ENCODE data around the gene DAW1. TPM values are rescaled to one million over a fixed set of nuclear protein-coding genes. Genes with fewer than 3 reads are reported as not detected.
"Not testable (repeated sequence)": the region's sequence is repeated elsewhere in the genome, so short reads cannot be mapped to it uniquely, and the experiment has no call there.

The DAW1 gene
- total RNA-seq, 5 donors from 2014 or later (not counting 1 experiment from before 2014, with no cell fraction given) = not detected

- Mint-ChIP-seq H3K27me3 (peaks cover 5 to 8% of the 10 kb centered on the region in 2 donors), H3K27ac (no peak overlapping the region), H3K4me3 (no peak overlapping the region), H3K9me3 (no peaks in the 10 kb centered on the region), H3K36me3 (no peaks in the 10 kb centered on the region), H3K4me1 (no peaks in the 10 kb centered on the region)
- CTCF ChIA-PET = no interaction called here
- H3K4me1 ChIP-seq (ENCODE audit: control insufficient read depth in 1 of 2, extremely low read depth in 1 of 2, insufficient read depth in 2 of 2, low read length in 2 of 2) = no peaks in the 10 kb centered on the region
- H3K9me3 ChIP-seq = no peaks in the 10 kb centered on the region
- H3K27ac ChIP-seq (ENCODE audit: low read length) = no peak overlapping the region
- no peaks in the 10 kb centered on the region for H3K36me3 ChIP-seq (ENCODE audit: control insufficient read depth in 2 of 2, extremely low read depth in 1 of 2, insufficient read depth in 1 of 2, low read length in 1 of 2)
- H3K4me3 ChIP-seq (ENCODE audit: control insufficient read depth in 1 of 2, extremely low read depth in 1 of 2, low read length in 1 of 2) = no peak overlapping the region
- DNase-seq (no peak), ATAC-seq (replicated peaks in 1 of 4) (no peak)
- POLR2A ChIA-PET = no interaction called here
- no CpG with 5 or more reads among the region's 2 CpGs for WGBS (ENCODE audit: insufficient coverage)
- no peaks in the 10 kb centered on the region for H3K27me3 ChIP-seq (replicated peaks in 1 of 2; ENCODE audit: control insufficient read depth in 2 of 2, extremely low read depth in 1 of 2, insufficient read depth in 2 of 2, low read length in 1 of 2)
Measured at GRCh38 chr2:227914362-227914761, 42.9 kb downstream of the DAW1 start.

DNA sequence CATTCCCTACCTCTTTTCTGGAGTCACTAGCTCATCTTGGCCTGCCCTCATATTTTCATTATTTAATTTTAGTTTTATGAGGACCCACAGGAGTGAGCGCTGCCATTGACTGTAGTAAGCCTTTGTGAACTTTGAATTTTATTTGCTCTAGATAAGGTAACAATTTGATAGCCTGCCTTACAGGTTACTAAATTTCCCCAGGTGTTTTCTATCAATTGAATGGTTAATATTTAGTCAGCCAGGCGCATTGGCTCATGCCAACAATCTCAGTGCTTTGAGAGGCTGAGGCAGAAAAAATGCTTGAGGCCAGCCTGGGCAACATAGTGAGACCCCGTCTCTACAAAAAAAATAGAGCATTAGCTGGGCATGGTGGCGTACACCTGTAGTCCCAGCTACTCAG, 50.2 kb downstream of the DAW1 start:
- Histone ChIP-seq H3K9me3 (no peaks in the 10 kb centered on the region), H3K36me3 (ENCODE audit: control insufficient read depth in 2 of 2, extremely low read depth in 1 of 2, insufficient read depth in 1 of 2, low read length in 1 of 2) (no peaks in the 10 kb centered on the region), H3K27ac (ENCODE audit: low read length) (no peak overlapping the region), H3K4me1 (ENCODE audit: control insufficient read depth in 1 of 2, extremely low read depth in 1 of 2, insufficient read depth in 2 of 2, low read length in 2 of 2) (no peaks in the 10 kb centered on the region), H3K27me3 (replicated peaks in 1 of 2; ENCODE audit: control insufficient read depth in 2 of 2, extremely low read depth in 1 of 2, insufficient read depth in 2 of 2, low read length in 1 of 2) (no peaks in the 10 kb centered on the region), H3K4me3 (ENCODE audit: control insufficient read depth in 1 of 2, extremely low read depth in 1 of 2, low read length in 1 of 2) (no peak overlapping the region)
- ATAC-seq (replicated peaks in 1 of 4) (no peak), DNase-seq (no peak)
- peaks cover 10 to 15% of the 10 kb centered on the region in 2 donors for H3K27me3 Mint-ChIP-seq
- 83% methylated on average over 3 of the region's 4 CpGs for WGBS (ENCODE audit: insufficient coverage)
- peaks cover 0 to 3% (median 0%) of the 10 kb centered on the region in 3 donors for H3K9me3 Mint-ChIP-seq
- H3K4me1 Mint-ChIP-seq = no peaks in the 10 kb centered on the region
- no peaks in the 10 kb centered on the region for H3K36me3 Mint-ChIP-seq
- CTCF ChIA-PET = interaction anchor here in 1 of 2 donors (0.6 kb wide), 1 partner anchor 1352 kb away, joined by 8 read pairs; no protein-coding TSS in a partner anchor
- POLR2A ChIA-PET = no interaction called here
- H3K4me3 Mint-ChIP-seq = no peak overlapping the region
- no peak overlapping the region for H3K27ac Mint-ChIP-seq

DNA sequence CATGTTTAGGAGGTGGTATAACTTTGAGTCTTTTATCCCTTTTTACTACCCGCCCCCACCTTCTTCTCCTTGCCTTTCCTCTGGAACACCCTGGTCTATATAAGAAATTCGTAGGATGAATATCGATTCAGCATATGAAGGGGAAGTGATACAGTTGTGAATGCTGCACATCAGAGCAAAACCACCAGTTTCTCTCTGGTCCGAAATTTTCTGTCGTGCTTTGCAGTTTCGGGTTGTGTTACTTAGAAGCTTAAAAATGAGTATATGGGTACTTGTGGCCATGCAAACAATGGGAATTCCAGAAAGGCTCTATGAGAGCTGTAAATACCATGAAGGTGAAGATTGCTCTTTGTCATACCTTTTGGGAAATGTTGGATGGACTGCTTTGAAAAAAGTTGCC, 60.6 kb downstream of the DAW1 start:
- Mint-ChIP-seq H3K9me3 (peaks cover 2 to 9% (median 8%) of the 10 kb centered on the region in 3 donors), H3K27ac (no peak overlapping the region), H3K36me3 (no peaks in the 10 kb centered on the region), H3K4me1 (no peaks in the 10 kb centered on the region), H3K4me3 (no peak overlapping the region), H3K27me3 (peaks cover 3 to 5% of the 10 kb centered on the region in 2 donors)
- WGBS (ENCODE audit: insufficient coverage) = 100% methylated on average over 2 of the region's 6 CpGs
- POLR2A ChIA-PET = no interaction called here
- Histone ChIP-seq H3K4me3 (ENCODE audit: control insufficient read depth in 1 of 2, extremely low read depth in 1 of 2, low read length in 1 of 2) (no peak overlapping the region), H3K27me3 (replicated peaks in 1 of 2; ENCODE audit: control insufficient read depth in 2 of 2, extremely low read depth in 1 of 2, insufficient read depth in 2 of 2, low read length in 1 of 2) (no peaks in the 10 kb centered on the region), H3K36me3 (ENCODE audit: control insufficient read depth in 2 of 2, extremely low read depth in 1 of 2, insufficient read depth in 1 of 2, low read length in 1 of 2) (no peaks in the 10 kb centered on the region), H3K4me1 (ENCODE audit: control insufficient read depth in 1 of 2, extremely low read depth in 1 of 2, insufficient read depth in 2 of 2, low read length in 2 of 2) (no peaks in the 10 kb centered on the region), H3K27ac (ENCODE audit: low read length) (no peak overlapping the region), H3K9me3 (no peaks in the 10 kb centered on the region)
- CTCF ChIA-PET = no interaction called here
- ATAC-seq (replicated peaks in 1 of 4) (no peak), DNase-seq (no peak)

DNA sequence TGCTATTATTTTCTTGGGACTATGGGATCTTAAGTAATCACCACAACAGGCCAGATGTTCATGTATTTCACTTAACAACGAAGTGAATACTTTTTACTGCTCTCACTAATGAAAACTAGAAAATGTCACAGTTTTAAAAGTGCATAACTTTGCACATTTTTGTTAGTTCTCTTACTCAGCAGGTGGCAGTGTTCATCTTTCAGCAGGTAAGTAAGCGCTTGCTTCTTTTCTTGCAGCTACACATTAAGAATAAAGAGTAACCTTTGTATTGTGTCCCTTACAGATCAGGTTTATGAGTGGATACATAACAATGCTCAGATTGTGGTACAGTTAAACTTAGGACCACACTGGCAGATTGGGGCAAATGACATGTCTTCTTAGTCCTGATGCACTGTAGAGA, 61.0 kb downstream of the DAW1 start:
- ATAC-seq (replicated peaks in 1 of 4) (no peak), DNase-seq (no peak)
- ChIA-PET POLR2A (no interaction called here), CTCF (no interaction called here)
- H3K27ac ChIP-seq (ENCODE audit: low read length) = no peak overlapping the region
- no peaks in the 10 kb centered on the region for H3K4me1 Mint-ChIP-seq
- peaks cover 0 to 5% (median 4%) of the 10 kb centered on the region in 3 donors for H3K9me3 Mint-ChIP-seq
- no peak overlapping the region for H3K4me3 Mint-ChIP-seq
- no peak overlapping the region for H3K27ac Mint-ChIP-seq
- H3K4me1 ChIP-seq (ENCODE audit: control insufficient read depth in 1 of 2, extremely low read depth in 1 of 2, insufficient read depth in 2 of 2, low read length in 2 of 2) = no peaks in the 10 kb centered on the region
- H3K36me3 ChIP-seq (ENCODE audit: control insufficient read depth in 2 of 2, extremely low read depth in 1 of 2, insufficient read depth in 1 of 2, low read length in 1 of 2) = no peaks in the 10 kb centered on the region
- no peaks in the 10 kb centered on the region for H3K36me3 Mint-ChIP-seq
- peaks cover 3 to 5% of the 10 kb centered on the region in 2 donors for H3K27me3 Mint-ChIP-seq
- H3K4me3 ChIP-seq (ENCODE audit: control insufficient read depth in 1 of 2, extremely low read depth in 1 of 2, low read length in 1 of 2) = no peak overlapping the region
- 33% methylated on average over 1 of the region's 2 CpGs for WGBS (ENCODE audit: insufficient coverage)
- H3K27me3 ChIP-seq (replicated peaks in 1 of 2; ENCODE audit: control insufficient read depth in 2 of 2, extremely low read depth in 1 of 2, insufficient read depth in 2 of 2, low read length in 1 of 2) = no peaks in the 10 kb centered on the region
- no peaks in the 10 kb centered on the region for H3K9me3 ChIP-seq

DNA sequence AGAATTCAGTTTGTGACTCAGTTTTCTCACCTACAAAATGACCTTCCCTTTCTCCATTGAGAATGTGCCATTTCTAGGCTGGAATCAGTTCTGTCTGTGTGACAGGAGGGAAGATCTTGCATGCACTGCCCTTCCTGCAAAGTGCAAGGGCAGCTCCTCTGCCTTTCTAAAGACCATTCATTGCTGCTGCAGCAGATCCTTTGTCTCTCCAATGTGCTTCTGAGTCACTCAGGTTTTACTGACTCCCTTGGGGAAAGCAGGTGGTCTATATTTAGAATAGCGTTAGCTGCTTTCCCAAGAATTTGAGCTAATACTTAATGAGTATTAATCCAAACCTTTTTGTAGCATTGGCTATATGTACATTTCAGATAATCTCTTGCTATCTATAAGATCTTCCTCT, 62.5 kb downstream of the DAW1 start:
- Mint-ChIP-seq H3K4me1 (no peaks in the 10 kb centered on the region), H3K9me3 (peaks cover 0 to 3% (median 0%) of the 10 kb centered on the region in 3 donors), H3K27me3 (peaks cover 8 to 9% of the 10 kb centered on the region in 2 donors), H3K36me3 (no peaks in the 10 kb centered on the region), H3K4me3 (no peak overlapping the region), H3K27ac (no peak overlapping the region)
- no peaks in the 10 kb centered on the region for H3K36me3 ChIP-seq (ENCODE audit: control insufficient read depth in 2 of 2, extremely low read depth in 1 of 2, insufficient read depth in 1 of 2, low read length in 1 of 2)
- no peak for ATAC-seq (replicated peaks in 1 of 4)
- no peaks in the 10 kb centered on the region for H3K27me3 ChIP-seq (replicated peaks in 1 of 2; ENCODE audit: control insufficient read depth in 2 of 2, extremely low read depth in 1 of 2, insufficient read depth in 2 of 2, low read length in 1 of 2)
- H3K4me1 ChIP-seq (ENCODE audit: control insufficient read depth in 1 of 2, extremely low read depth in 1 of 2, insufficient read depth in 2 of 2, low read length in 2 of 2) = no peaks in the 10 kb centered on the region
- no peaks in the 10 kb centered on the region for H3K9me3 ChIP-seq
- CTCF ChIA-PET = no interaction called here
- DNase-seq = no peak
- WGBS (ENCODE audit: insufficient coverage) = no CpG with 5 or more reads among the region's 1 CpG
- no peak overlapping the region for H3K4me3 ChIP-seq (ENCODE audit: control insufficient read depth in 1 of 2, extremely low read depth in 1 of 2, low read length in 1 of 2)
- no peak overlapping the region for H3K27ac ChIP-seq (ENCODE audit: low read length)
- POLR2A ChIA-PET = no interaction called here

GRCh38 chr2:227936249-227936648, 64.8 kb downstream of the DAW1 start:
- H3K4me3 Mint-ChIP-seq; H3K27me3 ChIP-seq (replicated peaks in 1 of 2; ENCODE audit: control insufficient read depth in 2 of 2, extremely low read depth in 1 of 2, insufficient read depth in 2 of 2, low read length in 1 of 2); H3K27me3 Mint-ChIP-seq; H3K36me3 Mint-ChIP-seq; H3K4me1 Mint-ChIP-seq; H3K4me3 ChIP-seq (ENCODE audit: control insufficient read depth in 1 of 2, extremely low read depth in 1 of 2, low read length in 1 of 2); POLR2A ChIA-PET; DNase-seq; H3K36me3 ChIP-seq (ENCODE audit: control insufficient read depth in 2 of 2, extremely low read depth in 1 of 2, insufficient read depth in 1 of 2, low read length in 1 of 2); H3K4me1 ChIP-seq (ENCODE audit: control insufficient read depth in 1 of 2, extremely low read depth in 1 of 2, insufficient read depth in 2 of 2, low read length in 2 of 2); H3K9me3 Mint-ChIP-seq; H3K27ac ChIP-seq (ENCODE audit: low read length); H3K27ac Mint-ChIP-seq; ATAC-seq (replicated peaks in 1 of 4); H3K9me3 ChIP-seq: not testable (repeated sequence)
- CTCF ChIA-PET = interaction anchor here in 1 of 2 donors (0.7 kb wide), 1 partner anchor 1773 kb away, joined by 3 read pairs; no protein-coding TSS in a partner anchor
- WGBS (ENCODE audit: insufficient coverage) = 75% methylated on average over 4 of the region's 7 CpGs
